A549 (cell line): ENCODE measurements around the gene TSC22D1. TPM values are rescaled to one million over a fixed set of nuclear protein-coding genes. Genes with fewer than 3 reads are reported as not detected.

Experiments used
- ATAC-seq, 2 experiments: fragments of 200-7000 bp in 1 of 2; fragments of >200 bp in 1 of 2; cut with Nextera tagmentation in 1 of 2; cut with Tn5 transposase in 1 of 2; 3 replicates each; pipeline versions ENCODE4 v1.8.0 to v1.9.1; 2018 to 2020; ENCODE audit warnings: mild to moderate bottlenecking in 1 of 2, moderate library complexity in 1 of 2
- CTCF ChIA-PET: fragments of 300-600 bp; sonication (Branson Sonifier 250); formaldehyde crosslinking; extraction: SDS; loops from one replicate; lab custom pipeline; 2021; ENCODE audit warnings: antibody characterized with exemption, inconsistent platforms; lab: Yijun Ruan, JAX
- POLR2A ChIA-PET: fragments of 350-600 bp; formaldehyde crosslinking; extraction: SDS; loops from one replicate; lab custom pipeline; 2021; ENCODE audit warnings: antibody characterized with exemption, inconsistent platforms; lab: Yijun Ruan, JAX
- DNase-seq, 2 experiments: peaks; one replicate each; pipeline versions ENCODE4 v3.0.0 to v3.0.0-alpha.2; 2011 to 2016; ENCODE audit warnings: low read depth in 1 of 2, low spot score in 1 of 2
- FAIRE-seq: peaks from 2 replicates; lab custom pipeline; 2011; peaks lifted over from hg19 to GRCh38; lab: Jason Lieb, UNC
- H3K27ac ChIP-seq, 2 experiments: fragments of >200 bp; sonication (Bioruptor Twin); formaldehyde crosslinking; 3 replicates each; pipeline ENCODE4 v1.5.1; 2016 to 2017
- H3K4me1 ChIP-seq: fragments of >200 bp; sonication (Bioruptor Twin); formaldehyde crosslinking; 3 replicates; pipeline ENCODE4 v1.6.1; 2016
- H3K4me2 ChIP-seq: fragments of >200 bp; sonication (Bioruptor Twin); formaldehyde crosslinking; 3 replicates; pipeline ENCODE4 v1.6.1; 2016
- H3K4me3 ChIP-seq: fragments of >200 bp; sonication (Bioruptor Twin); formaldehyde crosslinking; 3 replicates; pipeline ENCODE4 v1.5.1; 2016
- H3K9me3 ChIP-seq: fragments of >200 bp; sonication (Bioruptor Twin); formaldehyde crosslinking; 3 replicates; pipeline ENCODE4 v1.6.1; 2016
- BHLHE40 ChIP-seq: IDR thresholded peaks from 2 replicates; pipeline ENCODE4 v1.6.1; 2012; ENCODE audit warnings: low read depth, low read length, inconsistent platforms
- CBX2 ChIP-seq: fragments of 200-600 bp; sonication (generic); IDR thresholded peaks from 2 replicates; pipeline ENCODE4 v1.6.1; 2016; ENCODE audit warnings: low read depth, mild to moderate bottlenecking, borderline replicate concordance
- CHD2 ChIP-seq: fragments of 150-350 bp; IDR thresholded peaks from 2 replicates; pipeline ENCODE4 v1.6.1; 2014; ENCODE audit warnings: low read length; ENCODE audit not compliant: partially characterized antibody
- ELK1 ChIP-seq: fragments of 150-350 bp; IDR thresholded peaks from 2 replicates; pipeline ENCODE4 v1.6.1; 2014; ENCODE audit warnings: low read depth, mild to moderate bottlenecking, low read length
- EP300 ChIP-seq, 2 experiments: fragments of >200 bp; sonication (Bioruptor Twin); formaldehyde crosslinking; IDR thresholded peaks; 2 replicates in 1 of 2; 3 replicates in 1 of 2; pipeline ENCODE4 v1.6.1; 2016 to 2017
- GATA3 ChIP-seq: IDR thresholded peaks from 2 replicates; pipeline ENCODE4 v1.6.1; 2012; ENCODE audit warnings: borderline replicate concordance
- HES2 ChIP-seq: fragments of >200 bp; sonication (Bioruptor Twin); formaldehyde crosslinking; IDR thresholded peaks from 2 replicates; pipeline ENCODE4 v1.6.1; 2016
- HEYL ChIP-seq: fragments of 250-450 bp; sonication (Bioruptor Pico); IDR thresholded peaks from 2 replicates; pipeline ENCODE4 v1.8.0; 2021; ENCODE audit warnings: mild to moderate bottlenecking, moderate library complexity
- HOXA7 ChIP-seq: fragments of 250-450 bp; sonication (Bioruptor Pico); IDR thresholded peaks from 2 replicates; pipeline ENCODE4 v1.5.0; 2020; ENCODE audit warnings: mild to moderate bottlenecking, moderate library complexity
- HOXB13 ChIP-seq: fragments of 250-450 bp; sonication (Bioruptor Pico); IDR thresholded peaks from 2 replicates; pipeline ENCODE4 v1.5.0; 2020; ENCODE audit warnings: low read depth, mild to moderate bottlenecking, moderate library complexity
- HOXB5 ChIP-seq: fragments of 250-450 bp; sonication (Bioruptor Pico); IDR thresholded peaks from 2 replicates; pipeline ENCODE4 v1.5.0; 2020; ENCODE audit warnings: mild to moderate bottlenecking, moderate library complexity
- JUNB ChIP-seq: fragments of >200 bp; sonication (Bioruptor Twin); formaldehyde crosslinking; IDR thresholded peaks from 2 replicates; pipeline ENCODE4 v1.6.1; 2016
- KDM1A ChIP-seq: fragments of 200-600 bp; sonication (generic); IDR thresholded peaks from 2 replicates; pipeline ENCODE4 v1.6.1; 2016; ENCODE audit warnings: low read depth, mild to moderate bottlenecking
- KDM5A ChIP-seq: fragments of 200-600 bp; sonication (generic); IDR thresholded peaks from 2 replicates; pipeline ENCODE4 v1.6.1; 2016; ENCODE audit warnings: antibody characterized with exemption, mild to moderate bottlenecking
- MAFK ChIP-seq: fragments of 450-650 bp; IDR thresholded peaks from 2 replicates; pipeline ENCODE4 v1.6.1; 2014; ENCODE audit not compliant: partially characterized antibody
- MAZ ChIP-seq: fragments of 150-350 bp; IDR thresholded peaks from 2 replicates; pipeline ENCODE4 v1.6.1; 2014; ENCODE audit warnings: antibody characterized with exemption, low read depth, low read length, borderline replicate concordance
- NFE2L2 ChIP-seq: fragments of 150-350 bp; conservative IDR thresholded peaks from 2 replicates; pipeline ENCODE4 v1.6.1; 2014; ENCODE audit warnings: low read length
- NPAS2 ChIP-seq: fragments of 250-450 bp; sonication (Bioruptor Pico); IDR thresholded peaks from 2 replicates; pipeline ENCODE4 v1.8.0; 2022; ENCODE audit warnings: mild to moderate bottlenecking, moderate library complexity, borderline replicate concordance
- PBX3 ChIP-seq: IDR thresholded peaks from 2 replicates; pipeline ENCODE4 v1.6.1; 2012
- RAD21 ChIP-seq, 2 experiments: fragments of >200 bp in 1 of 2; sonication (Bioruptor Twin) in 1 of 2; formaldehyde crosslinking in 1 of 2; IDR thresholded peaks in 1 of 2; conservative IDR thresholded peaks in 1 of 2; 2 replicates in 1 of 2; 3 replicates in 1 of 2; pipeline ENCODE4 v1.6.1; 2012 to 2018; ENCODE audit warnings: inconsistent platforms in 1 of 2
- RCOR1 ChIP-seq: fragments of 150-350 bp; IDR thresholded peaks from 2 replicates; pipeline ENCODE4 v1.6.1; 2014; ENCODE audit warnings: antibody characterized with exemption, low read length, low read depth
- RFX5 ChIP-seq: fragments of 450-650 bp; IDR thresholded peaks from 2 replicates; pipeline ENCODE4 v1.7.1; 2014; ENCODE audit warnings: antibody characterized with exemption, mild to moderate bottlenecking, moderate library complexity
- TP53 ChIP-seq: fragments of 250-450 bp; sonication (Bioruptor Pico); IDR thresholded peaks from 2 replicates; pipeline ENCODE4 v1.5.0; 2021; ENCODE audit warnings: mild to moderate bottlenecking, moderate library complexity
- USF2 ChIP-seq: fragments of 450-650 bp; IDR thresholded peaks from 2 replicates; pipeline ENCODE4 v1.6.1; 2014; ENCODE audit warnings: antibody characterized with exemption
- ZC3H11A ChIP-seq: fragments of 450-650 bp; IDR thresholded peaks from 2 replicates; pipeline ENCODE4 v1.6.1; 2014; ENCODE audit warnings: antibody characterized with exemption, mild to moderate bottlenecking
- ZFP36 ChIP-seq: fragments of 450-650 bp; IDR thresholded peaks from 2 replicates; pipeline ENCODE4 v1.6.1; 2014; ENCODE audit warnings: borderline replicate concordance; ENCODE audit not compliant: partially characterized antibody
- ZSCAN20 ChIP-seq: fragments of 250-450 bp; sonication (Bioruptor Pico); IDR thresholded peaks from 2 replicates; pipeline ENCODE4 v1.8.0; 2022; ENCODE audit warnings: mild to moderate bottlenecking, moderate library complexity
- WGBS: methylation state at CpG from one replicate; pipeline ENCODE4 v1.1.6; 2017; ENCODE audit errors: missing lambda C conversion rate; 5-methylcytosine and 5-hydroxymethylcytosine counted together
- polyA plus RNA-seq, 4 experiments: library from polyadenylated mRNA; depleted of rRNA in 3 of 4; stranded (reverse); fragments of >200 nt; fragmentation: RNase III in 1 of 4; extraction: RNeasy Plus Mini Kit Qiagen cat#74134 plus additional on column Dnase treatment in 1 of 4; gene quantifications; 2 replicates in 3 of 4; 3 replicates in 1 of 4; pipeline ENCODE4 v1.2.3, GENCODE V29; 2011 to 2017
- TF ChIP-seq, protein P1 (sequence below): fragments of 250-450 bp; sonication (Bioruptor Pico); IDR thresholded peaks from 2 replicates; pipeline ENCODE4 v1.5.0; 2021; ENCODE audit warnings: mild to moderate bottlenecking, moderate library complexity, borderline replicate concordance
- TF ChIP-seq, protein P2 (sequence below): IDR thresholded peaks from 2 replicates; pipeline ENCODE4 v1.6.1; 2012; ENCODE audit warnings: low read depth, borderline replicate concordance

TSC22D1 gene
- polyA plus RNA-seq, 2 of the 4 experiments (the other 2 are of a cell fraction): 66.8 to 196 TPM

GRCh38 chr13:44416744-44417143, 159.4 kb downstream of the TSC22D1 start:
- TF ChIP-seq, protein P1, sequence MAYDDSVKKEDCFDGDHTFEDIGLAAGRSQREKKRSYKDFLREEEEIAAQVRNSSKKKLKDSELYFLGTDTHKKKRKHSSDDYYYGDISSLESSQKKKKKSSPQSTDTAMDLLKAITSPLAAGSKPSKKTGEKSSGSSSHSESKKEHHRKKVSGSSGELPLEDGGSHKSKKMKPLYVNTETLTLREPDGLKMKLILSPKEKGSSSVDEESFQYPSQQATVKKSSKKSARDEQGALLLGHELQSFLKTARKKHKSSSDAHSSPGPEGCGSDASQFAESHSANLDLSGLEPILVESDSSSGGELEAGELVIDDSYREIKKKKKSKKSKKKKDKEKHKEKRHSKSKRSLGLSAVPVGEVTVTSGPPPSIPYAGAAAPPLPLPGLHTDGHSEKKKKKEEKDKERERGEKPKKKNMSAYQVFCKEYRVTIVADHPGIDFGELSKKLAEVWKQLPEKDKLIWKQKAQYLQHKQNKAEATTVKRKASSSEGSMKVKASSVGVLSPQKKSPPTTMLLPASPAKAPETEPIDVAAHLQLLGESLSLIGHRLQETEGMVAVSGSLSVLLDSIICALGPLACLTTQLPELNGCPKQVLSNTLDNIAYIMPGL (CRISPR knock-in tag): no peak
- no peak for TF ChIP-seq RAD21 (conservative IDR thresholded peaks at IDR 0.05 in 1 of 2, IDR thresholded peaks at IDR 0.05 in 1 of 2)
- no peak for TF ChIP-seq RFX5
- TF ChIP-seq ZSCAN20 (CRISPR knock-in tag): no peak
- TF ChIP-seq HES2: no peak
- no peak for TF ChIP-seq CHD2
- no peak for TF ChIP-seq RCOR1
- TF ChIP-seq HOXA7 (CRISPR knock-in tag): no peak
- no peak for TF ChIP-seq HOXB5 (CRISPR knock-in tag)
- 85% methylated on average over 6 of the region's 6 CpGs for WGBS

DNA sequence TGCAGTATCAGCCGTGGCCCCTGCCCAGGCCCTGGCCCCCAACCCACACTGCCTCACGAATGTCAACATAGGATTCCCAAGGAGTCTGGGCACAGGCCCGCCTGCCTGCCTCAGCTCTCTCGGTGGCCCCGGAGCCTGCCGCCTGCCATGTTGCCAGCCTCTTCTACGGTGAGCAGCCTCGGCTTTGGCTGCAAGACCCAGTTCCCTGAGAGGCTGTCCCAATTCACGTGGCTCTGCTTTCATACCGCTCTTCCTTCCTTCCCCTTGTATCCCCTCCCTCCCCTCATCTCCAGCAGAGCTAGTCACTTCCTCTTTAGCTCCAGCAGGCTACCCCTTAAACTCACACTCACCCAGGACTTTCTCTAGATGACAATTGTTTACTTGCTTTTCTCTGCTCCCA, 159.8 kb downstream of the TSC22D1 start:
- ATAC-seq: no peak
- Histone ChIP-seq H3K4me3 (no peak overlapping the region), H3K4me2 (no peak overlapping the region), H3K4me1 (no peaks in the 10 kb centered on the region), H3K27ac (no peak overlapping the region), H3K9me3 (no peaks in the 10 kb centered on the region)
- TF ChIP-seq ZFP36: no peak
- TF ChIP-seq PBX3: no peak
- no peak for TF ChIP-seq KDM5A
- no peak for TF ChIP-seq ZC3H11A
- no peak for TF ChIP-seq NFE2L2
- no peak for TF ChIP-seq TP53
- no peak for TF ChIP-seq GATA3
- no peak for TF ChIP-seq MAZ
- TF ChIP-seq KDM1A: no peak
- TF ChIP-seq MAFK: no peak
- TF ChIP-seq JUNB: no peak
- no peak for TF ChIP-seq NPAS2
- TF ChIP-seq, protein P2, sequence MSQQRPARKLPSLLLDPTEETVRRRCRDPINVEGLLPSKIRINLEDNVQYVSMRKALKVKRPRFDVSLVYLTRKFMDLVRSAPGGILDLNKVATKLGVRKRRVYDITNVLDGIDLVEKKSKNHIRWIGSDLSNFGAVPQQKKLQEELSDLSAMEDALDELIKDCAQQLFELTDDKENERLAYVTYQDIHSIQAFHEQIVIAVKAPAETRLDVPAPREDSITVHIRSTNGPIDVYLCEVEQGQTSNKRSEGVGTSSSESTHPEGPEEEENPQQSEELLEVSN: no peak
- TF ChIP-seq BHLHE40: no peak
- no peak for TF ChIP-seq ELK1
- no peak for TF ChIP-seq USF2
- TF ChIP-seq CBX2: no peak
- TF ChIP-seq HOXB13: no peak
- TF ChIP-seq EP300 (IDR thresholded peaks at IDR 0.05): no peak
- TF ChIP-seq HEYL (CRISPR knock-in tag): no peak
- ChIA-PET POLR2A (no interaction called here), CTCF (no interaction called here)
- FAIRE-seq: no peak
- WGBS: 91% methylated on average over 10 of the region's 10 CpGs
- DNase-seq: no peak

More at GRCh38 chr13:44416744-44417143, 159.4 kb downstream of the TSC22D1 start:
- H3K27ac ChIP-seq: no peak overlapping the region
- no peak overlapping the region for H3K4me3 ChIP-seq
- no peaks in the 10 kb centered on the region for H3K4me1 ChIP-seq
- ChIA-PET POLR2A (no interaction called here), CTCF (no interaction called here)
- H3K9me3 ChIP-seq: no peaks in the 10 kb centered on the region
- FAIRE-seq (no peak), DNase-seq (no peak), ATAC-seq (no peak)
- H3K4me2 ChIP-seq: no peak overlapping the region
